A549 (cell line): ENCODE measurements around the gene MTRR. TPM values are rescaled to one million over a fixed set of nuclear protein-coding genes. Genes with fewer than 3 reads are reported as not detected.

Source experiments
- ATAC-seq, 2 experiments: fragments of 200-7000 bp in 1 of 2; fragments of >200 bp in 1 of 2; cut with Nextera tagmentation in 1 of 2; cut with Tn5 transposase in 1 of 2; 3 replicates each; pipeline versions ENCODE4 v1.8.0 to v1.9.1; 2018 to 2020; ENCODE audit warnings: mild to moderate bottlenecking in 1 of 2, moderate library complexity in 1 of 2
- CTCF ChIA-PET: fragments of 300-600 bp; sonication (Branson Sonifier 250); formaldehyde crosslinking; extraction: SDS; loops from one replicate; lab custom pipeline; 2021; ENCODE audit warnings: antibody characterized with exemption, inconsistent platforms; lab: Yijun Ruan, JAX
- POLR2A ChIA-PET: fragments of 350-600 bp; formaldehyde crosslinking; extraction: SDS; loops from one replicate; lab custom pipeline; 2021; ENCODE audit warnings: antibody characterized with exemption, inconsistent platforms; lab: Yijun Ruan, JAX
- DNase-seq, 2 experiments: peaks; one replicate each; pipeline versions ENCODE4 v3.0.0 to v3.0.0-alpha.2; 2011 to 2016; ENCODE audit warnings: low read depth in 1 of 2, low spot score in 1 of 2
- FAIRE-seq: peaks from 2 replicates; lab custom pipeline; 2011; peaks lifted over from hg19 to GRCh38; lab: Jason Lieb, UNC
- H3K27ac ChIP-seq, 2 experiments: fragments of >200 bp; sonication (Bioruptor Twin); formaldehyde crosslinking; 3 replicates each; pipeline ENCODE4 v1.5.1; 2016 to 2017
- H3K4me1 ChIP-seq: fragments of >200 bp; sonication (Bioruptor Twin); formaldehyde crosslinking; 3 replicates; pipeline ENCODE4 v1.6.1; 2016
- H3K4me2 ChIP-seq: fragments of >200 bp; sonication (Bioruptor Twin); formaldehyde crosslinking; 3 replicates; pipeline ENCODE4 v1.6.1; 2016
- H3K4me3 ChIP-seq: fragments of >200 bp; sonication (Bioruptor Twin); formaldehyde crosslinking; 3 replicates; pipeline ENCODE4 v1.5.1; 2016
- H3K9me3 ChIP-seq: fragments of >200 bp; sonication (Bioruptor Twin); formaldehyde crosslinking; 3 replicates; pipeline ENCODE4 v1.6.1; 2016
- CBX2 ChIP-seq: fragments of 200-600 bp; sonication (generic); IDR thresholded peaks from 2 replicates; pipeline ENCODE4 v1.6.1; 2016; ENCODE audit warnings: low read depth, mild to moderate bottlenecking, borderline replicate concordance
- CEBPB ChIP-seq, 2 experiments: fragments of >200 bp in 1 of 2; sonication (Bioruptor Twin) in 1 of 2; formaldehyde crosslinking in 1 of 2; IDR thresholded peaks; 2 replicates each; pipeline ENCODE4 v1.6.1; 2012 to 2016
- CHD2 ChIP-seq: fragments of 150-350 bp; IDR thresholded peaks from 2 replicates; pipeline ENCODE4 v1.6.1; 2014; ENCODE audit warnings: low read length; ENCODE audit not compliant: partially characterized antibody
- FOXS1 ChIP-seq: fragments of 250-450 bp; sonication (Bioruptor Pico); IDR thresholded peaks from 2 replicates; pipeline ENCODE4 v1.5.0; 2020; ENCODE audit warnings: mild to moderate bottlenecking, moderate library complexity
- HDAC2 ChIP-seq: fragments of 200-600 bp; sonication (generic); IDR thresholded peaks from 2 replicates; pipeline ENCODE4 v1.6.1; 2016
- HOXA7 ChIP-seq: fragments of 250-450 bp; sonication (Bioruptor Pico); IDR thresholded peaks from 2 replicates; pipeline ENCODE4 v1.5.0; 2020; ENCODE audit warnings: mild to moderate bottlenecking, moderate library complexity
- KDM1A ChIP-seq: fragments of 200-600 bp; sonication (generic); IDR thresholded peaks from 2 replicates; pipeline ENCODE4 v1.6.1; 2016; ENCODE audit warnings: low read depth, mild to moderate bottlenecking
- MAFK ChIP-seq: fragments of 450-650 bp; IDR thresholded peaks from 2 replicates; pipeline ENCODE4 v1.6.1; 2014; ENCODE audit not compliant: partially characterized antibody
- NFE2L2 ChIP-seq: fragments of 150-350 bp; conservative IDR thresholded peaks from 2 replicates; pipeline ENCODE4 v1.6.1; 2014; ENCODE audit warnings: low read length
- NPAS2 ChIP-seq: fragments of 250-450 bp; sonication (Bioruptor Pico); IDR thresholded peaks from 2 replicates; pipeline ENCODE4 v1.8.0; 2022; ENCODE audit warnings: mild to moderate bottlenecking, moderate library complexity, borderline replicate concordance
- RAD21 ChIP-seq, 2 experiments: fragments of >200 bp in 1 of 2; sonication (Bioruptor Twin) in 1 of 2; formaldehyde crosslinking in 1 of 2; IDR thresholded peaks in 1 of 2; conservative IDR thresholded peaks in 1 of 2; 2 replicates in 1 of 2; 3 replicates in 1 of 2; pipeline ENCODE4 v1.6.1; 2012 to 2018; ENCODE audit warnings: inconsistent platforms in 1 of 2
- RARB ChIP-seq: fragments of 250-450 bp; sonication (Bioruptor Pico); IDR thresholded peaks from 2 replicates; pipeline ENCODE4 v1.8.0; 2021; ENCODE audit warnings: mild to moderate bottlenecking, moderate library complexity
- REST ChIP-seq: fragments of 200-600 bp; sonication (generic); IDR thresholded peaks from 2 replicates; pipeline ENCODE4 v1.6.1; 2016; ENCODE audit warnings: antibody characterized with exemption, mild to moderate bottlenecking, moderate library complexity
- RFX5 ChIP-seq: fragments of 450-650 bp; IDR thresholded peaks from 2 replicates; pipeline ENCODE4 v1.7.1; 2014; ENCODE audit warnings: antibody characterized with exemption, mild to moderate bottlenecking, moderate library complexity
- SMC3 ChIP-seq: fragments of >200 bp; sonication (Bioruptor Twin); formaldehyde crosslinking; IDR thresholded peaks from 3 replicates; pipeline ENCODE4 v1.6.1; 2018; ENCODE audit warnings: inconsistent platforms
- ZSCAN20 ChIP-seq: fragments of 250-450 bp; sonication (Bioruptor Pico); IDR thresholded peaks from 2 replicates; pipeline ENCODE4 v1.8.0; 2022; ENCODE audit warnings: mild to moderate bottlenecking, moderate library complexity
- WGBS: methylation state at CpG from one replicate; pipeline ENCODE4 v1.1.6; 2017; ENCODE audit errors: missing lambda C conversion rate; 5-methylcytosine and 5-hydroxymethylcytosine counted together
- polyA plus RNA-seq, 4 experiments: library from polyadenylated mRNA; depleted of rRNA in 3 of 4; stranded (reverse); fragments of >200 nt; fragmentation: RNase III in 1 of 4; extraction: RNeasy Plus Mini Kit Qiagen cat#74134 plus additional on column Dnase treatment in 1 of 4; gene quantifications; 2 replicates in 3 of 4; 3 replicates in 1 of 4; pipeline ENCODE4 v1.2.3, GENCODE V29; 2011 to 2017
- TF ChIP-seq, protein P1 (sequence below): fragments of >200 bp; sonication (Bioruptor Twin); formaldehyde crosslinking; IDR thresholded peaks from 3 replicates; pipeline ENCODE4 v1.6.1; 2016
- TF ChIP-seq, protein P2 (sequence below): IDR thresholded peaks from 2 replicates; pipeline ENCODE4 v1.6.1; 2012
- TF ChIP-seq, protein P3 (sequence below): fragments of 150-350 bp; IDR thresholded peaks from 2 replicates; pipeline ENCODE4 v1.6.1; 2014; ENCODE audit warnings: low read depth, mild to moderate bottlenecking, low read length
- TF ChIP-seq, protein P4 (sequence below): fragments of >200 bp; sonication (Bioruptor Twin); formaldehyde crosslinking; IDR thresholded peaks from 3 replicates; pipeline ENCODE4 v1.5.1; 2016

Gene MTRR
- polyA plus RNA-seq, 2 of the 4 experiments (the other 2 are of a cell fraction), result 44.1 to 86.3 TPM

DNA sequence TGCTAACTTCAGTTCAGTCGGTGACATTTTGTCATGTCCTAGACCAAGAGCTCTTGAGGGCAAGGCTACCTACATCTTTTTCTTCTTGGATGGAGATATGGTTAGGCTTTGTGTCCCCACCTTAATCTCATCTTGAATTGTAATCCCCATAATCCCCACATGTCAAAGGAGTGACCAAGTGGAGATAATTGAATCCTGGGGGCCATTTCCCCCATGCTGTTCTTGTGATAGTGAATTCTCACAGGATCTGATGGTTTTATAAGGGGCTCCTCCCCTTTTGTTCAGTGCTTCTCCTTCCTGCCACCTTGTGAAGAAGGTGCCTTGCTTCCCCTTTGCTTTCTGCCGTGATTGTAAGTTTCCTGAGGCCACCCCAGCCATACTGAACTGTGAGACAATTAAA, 16.0 kb upstream of the MTRR start:
- TF ChIP-seq FOXS1 (CRISPR knock-in tag), result no peak
- no peak for TF ChIP-seq HDAC2
- no peak for TF ChIP-seq MAFK
- TF ChIP-seq HOXA7 (CRISPR knock-in tag), result no peak
- no peak for TF ChIP-seq KDM1A
- WGBS, result 41% methylated on average over 2 of the region's 2 CpGs
- ATAC-seq, result no peak
- no peaks in the 10 kb centered on the region; the same call in 2 of the 3 replicates for H3K9me3 ChIP-seq
- no peak for FAIRE-seq
- POLR2A ChIA-PET, result no interaction called here
- no peak overlapping the region for H3K4me3 ChIP-seq
- no peak for DNase-seq
- no peak overlapping the region for H3K27ac ChIP-seq
- CTCF ChIA-PET, result no interaction called here
- H3K4me1 ChIP-seq, result peaks cover 2% of the 10 kb centered on the region
- H3K4me2 ChIP-seq, result no peak overlapping the region

GRCh38 chr5:7855611-7856010, 13.3 kb upstream of the MTRR start:
- no peak overlapping the region for H3K4me3 ChIP-seq
- H3K4me2 ChIP-seq, result no peak overlapping the region
- FAIRE-seq (no peak), ATAC-seq (no peak), DNase-seq (no peak)
- TF ChIP-seq NFE2L2 (no peak), REST (no peak), CEBPB (IDR thresholded peaks at IDR 0.05) (no peak), ZSCAN20 (CRISPR knock-in tag) (no peak), RARB (CRISPR knock-in tag) (no peak)
- TF ChIP-seq, protein P1, sequence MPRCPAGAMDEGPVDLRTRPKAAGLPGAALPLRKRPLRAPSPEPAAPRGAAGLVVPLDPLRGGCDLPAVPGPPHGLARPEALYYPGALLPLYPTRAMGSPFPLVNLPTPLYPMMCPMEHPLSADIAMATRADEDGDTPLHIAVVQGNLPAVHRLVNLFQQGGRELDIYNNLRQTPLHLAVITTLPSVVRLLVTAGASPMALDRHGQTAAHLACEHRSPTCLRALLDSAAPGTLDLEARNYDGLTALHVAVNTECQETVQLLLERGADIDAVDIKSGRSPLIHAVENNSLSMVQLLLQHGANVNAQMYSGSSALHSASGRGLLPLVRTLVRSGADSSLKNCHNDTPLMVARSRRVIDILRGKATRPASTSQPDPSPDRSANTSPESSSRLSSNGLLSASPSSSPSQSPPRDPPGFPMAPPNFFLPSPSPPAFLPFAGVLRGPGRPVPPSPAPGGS, result no peak
- no peaks in the 10 kb centered on the region; the same call in 2 of the 3 replicates for H3K9me3 ChIP-seq
- WGBS, result 71% methylated on average over 3 of the region's 3 CpGs
- ChIA-PET CTCF (interaction anchor here (1.0 to 1.1 kb wide), 2 partner anchors 11 to 595 kb away, joined by 3 read pairs; no protein-coding TSS in a partner anchor), POLR2A (no interaction called here)
- no peak overlapping the region for H3K27ac ChIP-seq
- peaks cover 5% of the 10 kb centered on the region for H3K4me1 ChIP-seq

DNA sequence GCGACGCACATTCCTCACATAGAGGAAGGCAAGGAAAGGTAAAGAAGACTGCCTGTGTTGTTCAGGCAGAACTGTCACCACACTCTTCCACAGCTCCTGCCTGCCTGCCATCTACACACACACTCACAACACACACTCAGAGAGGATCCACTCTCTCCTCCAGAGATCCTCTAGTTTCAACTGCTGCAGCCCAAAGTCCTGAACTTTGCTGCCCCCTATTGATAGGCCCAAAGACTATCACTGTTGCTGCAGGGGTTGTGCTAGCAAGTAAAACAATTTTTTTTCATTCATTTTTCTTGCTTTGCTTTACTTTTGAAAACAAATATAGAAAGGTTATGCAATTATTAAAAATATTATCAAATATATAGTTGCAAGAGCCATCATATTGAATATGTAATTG, 12.1 kb upstream of the MTRR start:
- no peak overlapping the region for H3K4me3 ChIP-seq
- H3K27ac ChIP-seq, result no peak overlapping the region
- DNase-seq, result peak in 1 of 2 experiments; percentile 53
- ATAC-seq, result peak; percentile 65 to 95; a peak in 5 of 6 replicates
- WGBS, result 100% methylated on average over 2 of the region's 2 CpGs
- TF ChIP-seq, protein P2, sequence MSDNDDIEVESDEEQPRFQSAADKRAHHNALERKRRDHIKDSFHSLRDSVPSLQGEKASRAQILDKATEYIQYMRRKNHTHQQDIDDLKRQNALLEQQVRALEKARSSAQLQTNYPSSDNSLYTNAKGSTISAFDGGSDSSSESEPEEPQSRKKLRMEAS, result no peak
- TF ChIP-seq RFX5, result no peak
- TF ChIP-seq, protein P3, sequence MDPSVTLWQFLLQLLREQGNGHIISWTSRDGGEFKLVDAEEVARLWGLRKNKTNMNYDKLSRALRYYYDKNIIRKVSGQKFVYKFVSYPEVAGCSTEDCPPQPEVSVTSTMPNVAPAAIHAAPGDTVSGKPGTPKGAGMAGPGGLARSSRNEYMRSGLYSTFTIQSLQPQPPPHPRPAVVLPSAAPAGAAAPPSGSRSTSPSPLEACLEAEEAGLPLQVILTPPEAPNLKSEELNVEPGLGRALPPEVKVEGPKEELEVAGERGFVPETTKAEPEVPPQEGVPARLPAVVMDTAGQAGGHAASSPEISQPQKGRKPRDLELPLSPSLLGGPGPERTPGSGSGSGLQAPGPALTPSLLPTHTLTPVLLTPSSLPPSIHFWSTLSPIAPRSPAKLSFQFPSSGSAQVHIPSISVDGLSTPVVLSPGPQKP, result no peak
- TF ChIP-seq RAD21 (conservative IDR thresholded peaks at IDR 0.05 in 1 of 2, IDR thresholded peaks at IDR 0.05 in 1 of 2), result peak; percentile 58 to 63
- TF ChIP-seq CBX2, result no peak
- TF ChIP-seq SMC3, result 0 out of 3 replicates have a peak, but pooled peaks have one; percentile 10
- no peak for TF ChIP-seq CHD2
- TF ChIP-seq MAFK, result no peak
- TF ChIP-seq, protein P4, sequence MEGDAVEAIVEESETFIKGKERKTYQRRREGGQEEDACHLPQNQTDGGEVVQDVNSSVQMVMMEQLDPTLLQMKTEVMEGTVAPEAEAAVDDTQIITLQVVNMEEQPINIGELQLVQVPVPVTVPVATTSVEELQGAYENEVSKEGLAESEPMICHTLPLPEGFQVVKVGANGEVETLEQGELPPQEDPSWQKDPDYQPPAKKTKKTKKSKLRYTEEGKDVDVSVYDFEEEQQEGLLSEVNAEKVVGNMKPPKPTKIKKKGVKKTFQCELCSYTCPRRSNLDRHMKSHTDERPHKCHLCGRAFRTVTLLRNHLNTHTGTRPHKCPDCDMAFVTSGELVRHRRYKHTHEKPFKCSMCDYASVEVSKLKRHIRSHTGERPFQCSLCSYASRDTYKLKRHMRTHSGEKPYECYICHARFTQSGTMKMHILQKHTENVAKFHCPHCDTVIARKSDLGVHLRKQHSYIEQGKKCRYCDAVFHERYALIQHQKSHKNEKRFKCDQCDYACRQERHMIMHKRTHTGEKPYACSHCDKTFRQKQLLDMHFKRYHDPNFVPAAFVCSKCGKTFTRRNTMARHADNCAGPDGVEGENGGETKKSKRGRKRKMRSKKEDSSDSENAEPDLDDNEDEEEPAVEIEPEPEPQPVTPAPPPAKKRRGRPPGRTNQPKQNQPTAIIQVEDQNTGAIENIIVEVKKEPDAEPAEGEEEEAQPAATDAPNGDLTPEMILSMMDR, result peak; percentile 52
- no peak for TF ChIP-seq ZSCAN20 (CRISPR knock-in tag)
- TF ChIP-seq HDAC2, result no peak
- TF ChIP-seq NPAS2 (CRISPR knock-in tag), result no peak
- no peak overlapping the region for H3K4me2 ChIP-seq
- H3K4me1 ChIP-seq, result peaks cover 5% of the 10 kb centered on the region
- ChIA-PET CTCF (interaction anchor here (0.7 to 1.1 kb wide), 3 partner anchors 9 to 596 kb away, joined by 3 read pairs; no protein-coding TSS in a partner anchor), POLR2A (no interaction called here)
- no peak for FAIRE-seq
- no peaks in the 10 kb centered on the region; the same call in 2 of the 3 replicates for H3K9me3 ChIP-seq
